AG10803 (cell line): ENCODE measurements around the gene PFDN6.
"Not testable (repeated sequence)": the region's sequence is repeated elsewhere in the genome, so short reads cannot be mapped to it uniquely, and the experiment has no call there.

Experiments
- DNase-seq: peaks from one replicate; pipeline ENCODE4 v3.0.0; 2010; ENCODE audit warnings: low read depth
- H3K4me3 ChIP-seq: 2 replicates; pipeline ENCODE4 v1.5.1; 2011; ENCODE audit warnings: mild to moderate bottlenecking, low read length, control low read depth
- TF ChIP-seq, protein P1 (sequence below): conservative IDR thresholded peaks from 2 replicates; pipeline ENCODE4 v1.5.1; 2011; ENCODE audit warnings: mild to moderate bottlenecking, low read length, control low read depth, inconsistent platforms

PFDN6 gene

DNA sequence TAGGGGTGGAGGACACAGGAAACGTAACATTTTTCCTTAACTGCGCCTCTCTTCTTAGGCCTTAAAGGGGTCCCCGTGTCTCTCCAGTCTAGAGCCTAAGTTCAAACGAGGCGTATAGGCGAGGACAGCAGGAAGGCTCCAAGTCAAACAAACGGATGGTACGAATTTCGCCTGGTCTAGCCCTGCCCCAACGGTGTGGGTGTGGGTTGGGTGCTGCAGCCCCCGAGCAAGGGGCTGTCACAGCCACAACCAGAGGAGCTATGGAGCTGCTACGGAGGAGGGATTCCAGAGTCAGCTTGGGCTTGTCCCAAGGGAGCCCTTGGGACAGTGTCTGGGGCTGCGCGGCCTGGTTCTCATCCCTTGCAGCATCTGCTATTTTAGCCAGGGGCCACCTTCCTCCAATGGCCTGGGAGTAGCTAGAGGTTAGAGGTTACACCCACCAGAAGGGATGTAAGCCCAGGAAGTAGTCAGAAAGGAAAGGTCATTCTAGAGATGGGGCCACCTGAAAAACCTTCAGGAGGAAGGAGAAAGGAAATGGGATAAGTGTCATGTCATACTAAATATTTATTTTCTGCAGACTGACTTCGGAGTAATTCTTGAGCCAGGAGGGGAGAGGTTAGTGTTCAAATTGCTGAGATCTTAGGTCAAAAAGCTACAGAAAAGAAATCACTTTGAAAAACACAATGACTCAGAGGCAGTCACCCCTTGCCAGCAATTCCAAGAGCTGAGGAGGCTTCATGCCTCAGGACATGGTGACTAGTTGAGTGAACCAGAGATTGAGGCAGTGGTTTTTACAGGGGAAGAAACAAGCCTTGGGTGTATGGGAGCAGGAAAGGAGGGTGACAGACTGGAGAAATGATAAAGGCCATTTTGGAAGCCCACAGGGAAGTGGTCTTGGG, 39.4 kb upstream of the PFDN6 start:
- H3K4me3 ChIP-seq: peak overlapping the region; percentile 93
- peak; percentile 79 for DNase-seq
- TF ChIP-seq, protein P1, sequence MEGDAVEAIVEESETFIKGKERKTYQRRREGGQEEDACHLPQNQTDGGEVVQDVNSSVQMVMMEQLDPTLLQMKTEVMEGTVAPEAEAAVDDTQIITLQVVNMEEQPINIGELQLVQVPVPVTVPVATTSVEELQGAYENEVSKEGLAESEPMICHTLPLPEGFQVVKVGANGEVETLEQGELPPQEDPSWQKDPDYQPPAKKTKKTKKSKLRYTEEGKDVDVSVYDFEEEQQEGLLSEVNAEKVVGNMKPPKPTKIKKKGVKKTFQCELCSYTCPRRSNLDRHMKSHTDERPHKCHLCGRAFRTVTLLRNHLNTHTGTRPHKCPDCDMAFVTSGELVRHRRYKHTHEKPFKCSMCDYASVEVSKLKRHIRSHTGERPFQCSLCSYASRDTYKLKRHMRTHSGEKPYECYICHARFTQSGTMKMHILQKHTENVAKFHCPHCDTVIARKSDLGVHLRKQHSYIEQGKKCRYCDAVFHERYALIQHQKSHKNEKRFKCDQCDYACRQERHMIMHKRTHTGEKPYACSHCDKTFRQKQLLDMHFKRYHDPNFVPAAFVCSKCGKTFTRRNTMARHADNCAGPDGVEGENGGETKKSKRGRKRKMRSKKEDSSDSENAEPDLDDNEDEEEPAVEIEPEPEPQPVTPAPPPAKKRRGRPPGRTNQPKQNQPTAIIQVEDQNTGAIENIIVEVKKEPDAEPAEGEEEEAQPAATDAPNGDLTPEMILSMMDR: no peak

DNA sequence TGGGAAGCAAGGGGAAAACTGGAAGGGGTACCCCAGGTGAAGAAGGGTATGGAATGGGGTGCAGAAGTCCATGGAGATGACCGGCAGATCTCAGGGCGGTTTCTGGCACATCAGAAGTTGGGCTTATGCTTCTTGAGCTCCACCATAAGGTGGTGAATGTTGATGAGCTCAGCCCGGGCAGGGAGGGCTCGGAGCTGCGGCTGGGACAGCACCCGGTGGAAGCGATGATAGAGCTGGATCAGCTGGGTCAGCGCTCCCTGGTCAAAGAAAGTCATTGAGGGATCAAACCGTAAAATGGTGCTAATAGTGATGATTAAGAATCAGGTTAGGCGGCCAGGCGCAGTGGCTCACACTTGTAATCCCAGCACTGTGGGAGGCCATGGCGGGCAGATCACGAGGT, 38.7 kb upstream of the PFDN6 start:
- TF ChIP-seq, protein P1: no peak
- DNase-seq: no peak
- peak overlapping the region; percentile 22 for H3K4me3 ChIP-seq

DNA sequence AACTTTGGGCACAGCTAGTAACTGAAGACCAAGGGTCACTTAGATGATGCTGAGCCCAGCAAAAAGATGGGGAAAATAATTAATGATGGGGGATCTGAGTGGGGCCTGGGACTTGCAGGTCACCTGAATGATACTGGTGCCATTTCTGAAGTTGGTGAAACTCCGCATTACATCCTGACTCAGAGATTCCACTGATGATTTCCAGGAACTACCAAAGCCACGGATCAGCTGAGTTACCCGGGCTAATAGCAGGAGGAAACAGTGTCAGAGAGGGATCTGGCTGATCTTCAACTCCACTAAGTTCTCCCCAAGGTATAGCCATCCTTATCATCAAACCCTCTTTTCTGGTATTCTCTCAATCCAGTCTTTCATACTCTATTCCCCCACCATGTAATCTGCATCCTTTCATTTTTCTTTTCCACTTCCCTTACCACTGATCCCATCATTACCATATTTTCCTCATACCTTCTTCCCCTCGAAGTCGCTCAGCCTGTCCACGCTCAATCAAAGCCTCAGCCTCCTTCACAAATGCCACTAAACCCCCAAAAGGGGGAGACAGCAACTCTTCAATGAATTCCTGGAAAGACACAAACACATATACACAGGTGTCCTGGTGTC, 37.9 kb upstream of the PFDN6 start:
- DNase-seq: peak; percentile 12
- TF ChIP-seq, protein P1: no peak
- H3K4me3 ChIP-seq: no peak overlapping the region

DNA sequence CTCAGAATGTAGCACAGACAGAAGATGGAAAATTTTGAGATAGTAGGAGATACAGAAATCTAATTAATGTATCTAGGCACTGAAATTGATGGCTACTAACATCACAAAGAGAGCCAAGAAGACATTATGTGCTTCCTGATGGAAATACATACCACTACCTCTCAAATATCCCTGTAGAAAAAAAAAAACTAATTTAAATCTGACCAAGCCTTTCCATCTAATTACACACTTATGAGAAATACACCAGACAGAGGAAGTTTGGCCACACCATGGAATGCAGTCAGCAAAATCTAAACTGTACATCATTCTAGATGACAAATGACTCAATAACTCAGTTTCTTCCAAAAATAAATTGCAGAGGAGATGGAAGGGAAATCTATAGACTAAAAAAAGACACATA, 36.6 kb upstream of the PFDN6 start:
- TF ChIP-seq, protein P1: no peak
- peak; percentile 53 for DNase-seq
- no peak overlapping the region for H3K4me3 ChIP-seq

DNA sequence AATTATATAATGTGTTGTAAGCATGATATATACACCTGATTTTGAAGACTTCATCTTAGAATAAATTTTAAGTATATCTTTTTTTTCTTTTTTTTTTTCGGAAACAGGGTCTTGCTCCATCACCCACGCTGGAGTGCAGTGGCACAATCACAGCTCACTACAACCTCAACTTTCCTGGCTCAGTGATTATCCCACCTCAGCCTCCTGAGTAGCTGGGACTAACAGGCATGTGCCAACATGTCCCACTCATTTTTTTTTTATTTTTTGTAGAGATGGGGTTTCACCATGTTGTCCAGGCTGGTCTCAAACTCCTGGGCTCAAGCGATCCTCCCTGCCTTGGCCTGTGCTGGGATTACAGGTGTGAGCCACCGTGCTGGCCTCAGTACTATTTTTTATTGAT, 34.8 kb upstream of the PFDN6 start:
- H3K4me3 ChIP-seq: no peak overlapping the region
- TF ChIP-seq, protein P1: no peak
- no peak for DNase-seq

DNA sequence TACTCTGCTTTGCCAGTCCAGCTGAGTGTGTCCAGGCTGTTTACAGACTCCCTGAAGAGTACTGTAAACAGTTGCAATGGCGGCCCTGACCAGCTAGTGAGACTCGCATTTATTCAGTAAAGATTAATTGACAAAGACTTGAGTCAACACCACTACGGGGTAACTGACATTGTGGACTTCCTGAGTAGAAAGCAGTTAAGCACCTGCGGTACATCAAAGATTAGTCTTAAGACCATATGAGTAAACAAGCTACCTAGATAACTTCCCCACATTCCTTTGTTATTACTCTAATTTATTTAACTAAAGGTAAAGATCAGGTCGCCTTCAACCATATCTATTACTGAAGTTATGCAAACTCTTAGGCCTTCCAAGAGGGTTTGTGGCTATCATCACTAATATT, 30.4 kb upstream of the PFDN6 start:
- no peak for DNase-seq
- no peak overlapping the region for H3K4me3 ChIP-seq
- TF ChIP-seq, protein P1: no peak

DNA sequence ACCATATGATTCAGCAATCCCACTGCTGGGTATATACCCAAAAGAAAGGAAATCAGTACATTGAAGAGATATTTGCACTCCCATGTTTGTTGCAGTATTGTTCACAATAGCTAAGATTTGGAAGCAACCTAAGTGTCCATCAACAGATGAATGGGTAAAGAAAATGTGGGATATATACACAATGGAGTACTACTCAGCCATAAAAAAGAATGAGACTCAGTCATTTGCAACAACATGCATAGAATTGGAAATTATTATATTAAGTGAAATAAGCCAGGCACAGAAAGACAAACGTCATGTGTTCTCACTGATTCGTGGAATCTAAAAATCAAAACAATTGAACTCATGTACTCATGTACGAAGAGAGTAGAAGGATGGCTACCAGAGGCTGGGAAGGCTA, 26.9 kb upstream of the PFDN6 start:
- not testable (repeated sequence) for H3K4me3 ChIP-seq, DNase-seq
